GM12878 (cell line): ENCODE measurements around the gene SORCS1. TPM values are rescaled to one million over a fixed set of nuclear protein-coding genes. Genes with fewer than 3 reads are reported as not detected.

Source experiments
- ATAC-seq: fragments of 200-7000 bp; cut with Tn5 transposase; 3 replicates; pipeline ENCODE4 v1.9.1; 2020; ENCODE audit warnings: mild to moderate bottlenecking, moderate library complexity
- BruUV-seq: library from RNA; stranded (reverse); fragments of 400-500 nt; replicated peaks from 2 replicates; lab custom pipeline; 2021; lab: Mats Ljungman, UMichigan
- CTCF ChIA-PET: fragments of 300-600 bp; sonication (Branson Sonifier 250); formaldehyde crosslinking; extraction: SDS; loops from one replicate; lab custom pipeline; 2021; ENCODE audit warnings: inconsistent platforms; lab: Yijun Ruan, JAX
- POLR2A ChIA-PET: fragments of 350-600 bp; formaldehyde crosslinking; extraction: SDS; loops from one replicate; lab custom pipeline; 2021; ENCODE audit warnings: inconsistent platforms; lab: Charles Lee
- RAD21 ChIA-PET: fragments of 300-600 bp; sonication (Branson Sonifier 250); formaldehyde crosslinking; loops from one replicate; lab custom pipeline; 2023; ENCODE audit warnings: antibody characterized with exemption; ENCODE audit not compliant: unreplicated experiment; lab: Charles Lee
- SMC1A ChIA-PET: fragments of 300-600 bp; sonication (Branson Sonifier 250); formaldehyde crosslinking; loops from one replicate; lab custom pipeline; 2023; ENCODE audit not compliant: unreplicated experiment, uncharacterized antibody; lab: Charles Lee
- DNase-seq: peaks from one replicate; pipeline ENCODE4 v3.0.0-alpha.2; 2011; ENCODE audit warnings: low read depth, low spot score
- FAIRE-seq: peaks from 3 replicates; lab custom pipeline; 2011; peaks lifted over from hg19 to GRCh38; lab: Jason Lieb, UNC
- H2AFZ ChIP-seq: 2 replicates; pipeline ENCODE4 v1.6.0; 2011; ENCODE audit warnings: low read depth, low read length, control low read depth; ENCODE audit not compliant: control insufficient read depth
- H3K27ac ChIP-seq: 2 replicates; pipeline ENCODE4 v1.5.1; 2011; ENCODE audit warnings: control low read depth; ENCODE audit not compliant: control insufficient read depth, insufficient read depth
- H3K27me3 ChIP-seq, 2 experiments: replicated peaks in 1 of 2; 2 replicates each; pipeline versions ENCODE4 v1.6.0 to v1.6.1; 2011; ENCODE audit warnings: low read length in 1 of 2; ENCODE audit not compliant: control insufficient read depth in 2 of 2, insufficient read depth in 2 of 2
- H3K36me3 ChIP-seq, 2 experiments: 2 replicates each; pipeline ENCODE4 v1.5.1; 2011; ENCODE audit warnings: low read length in 1 of 2; ENCODE audit not compliant: control insufficient read depth in 2 of 2, insufficient read depth in 2 of 2
- H3K4me1 ChIP-seq: 2 replicates; pipeline ENCODE4 v1.6.1; 2011; ENCODE audit warnings: mild to moderate bottlenecking, low read length, moderate library complexity, mixed read lengths; ENCODE audit not compliant: control insufficient read depth, insufficient read depth
- H3K4me2 ChIP-seq: 2 replicates; pipeline ENCODE4 v1.6.0; 2011; ENCODE audit warnings: control low read depth; ENCODE audit not compliant: control insufficient read depth, insufficient read depth
- H3K4me3 ChIP-seq: fragments of 200-600 bp; sonication (generic); 2 replicates; pipeline ENCODE4 v1.5.1; 2016
- H3K79me2 ChIP-seq: 2 replicates; pipeline ENCODE4 v1.6.0; 2011; ENCODE audit warnings: low read length; ENCODE audit not compliant: control insufficient read depth, insufficient read depth
- H3K9ac ChIP-seq: 2 replicates; pipeline ENCODE4 v1.8.0; 2011; ENCODE audit warnings: low read length, control low read depth, mixed read lengths; ENCODE audit not compliant: control insufficient read depth, insufficient read depth
- H3K9me3 ChIP-seq: replicated peaks from 3 replicates; pipeline ENCODE4 v1.5.1; 2011; ENCODE audit warnings: mild to moderate bottlenecking, low read length; ENCODE audit not compliant: control insufficient read depth, insufficient read depth
- H4K20me1 ChIP-seq: 2 replicates; pipeline ENCODE4 v1.6.0; 2011; ENCODE audit not compliant: control insufficient read depth, insufficient read depth
- CUX1 ChIP-seq: IDR thresholded peaks from 2 replicates; pipeline ENCODE4 v1.6.1; 2012; ENCODE audit warnings: improper control_type of control experiment, low read depth, low read length; ENCODE audit not compliant: insufficient replicate concordance
- ETV6 ChIP-seq, 2 experiments: fragments of 450-650 bp in 1 of 2; IDR thresholded peaks in 1 of 2; conservative IDR thresholded peaks in 1 of 2; 2 replicates each; pipeline ENCODE4 v1.6.1; 2014; ENCODE audit warnings: antibody characterized with exemption in 1 of 2, borderline replicate concordance in 1 of 2, low read depth in 1 of 2, mild to moderate bottlenecking in 1 of 2, moderate library complexity in 1 of 2
- YBX1 ChIP-seq: fragments of 450-650 bp; IDR thresholded peaks from 2 replicates; pipeline ENCODE4 v1.6.1; 2016; ENCODE audit warnings: antibody characterized with exemption
- ZNF24 ChIP-seq: fragments of 450-650 bp; IDR thresholded peaks from 2 replicates; pipeline ENCODE4 v1.6.1; 2017; ENCODE audit warnings: antibody characterized with exemption, mild to moderate bottlenecking
- WGBS: methylation state at CpG from one replicate; pipeline ENCODE4 v1.1.6; 2016; ENCODE audit warnings: low lambda C conversion rate; ENCODE audit not compliant: insufficient replicate concordance, insufficient coverage; ENCODE audit errors: missing lambda C conversion rate; 5-methylcytosine and 5-hydroxymethylcytosine counted together
- in situ Hi-C: fragments of 300-500 bp; cut with MboI; formaldehyde crosslinking; loops from 9 replicates; pipeline ENCODE4 v1.14.3; 2018; ENCODE audit warnings: mixed read lengths
- intact Hi-C: fragments of 100-400 bp; cut with micrococcal nuclease; formaldehyde crosslinking; loops from one replicate; pipeline ENCODE4 v1.14.2; 2022; ENCODE audit not compliant: unreplicated experiment
- polyA plus RNA-seq, 11 experiments: library from polyadenylated mRNA; depleted of rRNA in 4 of 11; unstranded in 6 of 11; stranded (reverse) in 5 of 11; fragments of >200 nt; fragmentation: Nextera tagmentation in 4 of 11; fragmentation: Illumina TruSeq in 1 of 11; extraction: Ambion mirVana in 4 of 11; extraction: Trizol in 1 of 11; gene quantifications; 1 replicate in 1 of 11; 2 replicates in 10 of 11; pipeline versions ENCODE4 v1.2.1 to v1.2.3, GENCODE V29; 2011 to 2016; ENCODE audit warnings: inconsistent platforms in 2 of 11, missing spikeins in 2 of 11, low read depth in 1 of 11
- total RNA-seq, 4 experiments: library from RNA; depleted of rRNA in 3 of 4; stranded (reverse); fragments of >200 nt in 3 of 4; fragmentation: Illumina TruSeq in 1 of 4; extraction: Trizol in 1 of 4; gene quantifications; 2 replicates each; pipeline versions ENCODE4 v1.2.1 to v1.2.3, GENCODE V29; 2013 to 2021

Gene SORCS1
- total and polyA plus RNA-seq, 10 of the 15 experiments (the other 5 are each of a cell fraction or from before 2014, with no cell fraction given) = 0.02 to 9.6 (median 0.06) TPM; not detected in 3

DNA sequence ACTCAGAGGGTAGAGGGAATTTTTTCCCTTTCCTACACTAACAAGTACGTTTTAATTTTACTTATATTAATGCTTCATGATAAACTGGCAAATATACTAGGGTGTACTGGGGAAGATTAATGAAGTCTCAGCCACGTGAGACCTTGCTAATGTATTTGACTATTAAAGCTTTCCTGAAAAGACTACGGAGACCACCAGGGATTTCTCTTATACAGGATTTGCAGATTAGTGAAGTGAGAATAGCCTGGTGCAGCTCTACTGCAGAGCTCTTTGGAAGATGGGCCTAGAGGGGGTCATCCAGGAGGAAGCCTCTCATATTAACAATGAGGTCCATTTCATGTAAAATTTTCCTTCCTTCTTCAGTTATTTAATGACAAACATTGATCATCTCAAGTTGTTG, 379.0 kb downstream of the SORCS1 start:
- RAD21 ChIA-PET = no interaction called here
- intact Hi-C loops = no loop called here

More for the DNA sequence above, 379.0 kb downstream of the SORCS1 start:
- POLR2A ChIA-PET = no interaction called here
- Histone ChIP-seq H3K27ac (no peak overlapping the region), H3K4me3 (no peak overlapping the region), H3K36me3 (no peaks in the 10 kb centered on the region), H4K20me1 (no peaks in the 10 kb centered on the region), H3K27me3 (no peaks in the 10 kb centered on the region; a peak in 1 of 4 replicates), H3K4me2 (no peak overlapping the region), H3K4me1 (no peaks in the 10 kb centered on the region), H3K9me3 (no peaks in the 10 kb centered on the region; the same call in 2 of the 3 replicates), H3K79me2 (no peaks in the 10 kb centered on the region), H3K9ac (no peak overlapping the region), H2AFZ (no peak overlapping the region)
- whole genome bisulfite sequencing = 11% methylated on average over 3 of the region's 3 CpGs
- FAIRE-seq = no peak
- CTCF ChIA-PET = interaction anchor here (0.6 to 1.9 kb wide), 2 partner anchors 9 to 1419 kb away, joined by 3 to 5 read pairs; no protein-coding TSS in a partner anchor
- BruUV-seq = no TSS peak
- no peak for ATAC-seq
- SMC1A ChIA-PET = no interaction called here
- no peak for DNase-seq
- in situ Hi-C loops = no loop called here
- no peak for TF ChIP-seq ETV6 (conservative IDR thresholded peaks at IDR 0.05 in 1 of 2, IDR thresholded peaks at IDR 0.05 in 1 of 2; ENCODE audit: borderline replicate concordance in 1 of 2, low read depth in 1 of 2)
- TF ChIP-seq ZNF24 = no peak
- no peak for TF ChIP-seq YBX1
- no peak for TF ChIP-seq CUX1
